Activated naive CD8-positive, alpha-beta T cell treated with anti-CD3 and anti-CD28 coated beads for 36 hours (primary cell): ENCODE results near the gene TUBB4B. TPM values are rescaled to one million over a fixed set of nuclear protein-coding genes. Genes with fewer than 3 reads are reported as not detected.

ENCODE experiments used
- DNase-seq: peaks from one replicate; pipeline ENCODE4 v3.0.0; 2021
- H3K27ac Mint-ChIP-seq: one replicate; pipeline ENCODE4 v1.8.0; 2022; ENCODE audit warnings: mild to moderate bottlenecking, moderate library complexity, mixed read lengths
- H3K27me3 Mint-ChIP-seq: one replicate; pipeline ENCODE4 v1.8.0; 2022; ENCODE audit warnings: mild to moderate bottlenecking, mixed read lengths
- H3K36me3 Mint-ChIP-seq: one replicate; pipeline ENCODE4 v1.8.0; 2021; ENCODE audit warnings: mild to moderate bottlenecking, mixed read lengths
- H3K4me1 Mint-ChIP-seq: one replicate; pipeline ENCODE4 v1.8.0; 2021; ENCODE audit warnings: mixed read lengths
- H3K4me3 Mint-ChIP-seq: one replicate; pipeline ENCODE4 v1.8.0; 2022; ENCODE audit warnings: mild to moderate bottlenecking, moderate library complexity, mixed read lengths
- H3K9me3 Mint-ChIP-seq: one replicate; pipeline ENCODE4 v1.8.0; 2022; ENCODE audit warnings: mixed read lengths
- total RNA-seq, 2 experiments: library from RNA; stranded (reverse); gene quantifications; one replicate each; pipeline ENCODE4 v1.2.3, GENCODE V29; 2021

The TUBB4B gene
- total RNA-seq, 2 experiments from 2014 or later, result 271 to 274 TPM

GRCh38 chr9:137219757-137220316 lies 21.2 kb upstream of the TUBB4B start:
- Mint-ChIP-seq H3K27me3 (no peaks in the 10 kb centered on the region), H3K4me1 (peaks cover 3% of the 10 kb centered on the region), H3K4me3 (no peak overlapping the region), H3K9me3 (no peaks in the 10 kb centered on the region), H3K27ac (no peak overlapping the region), H3K36me3 (no peaks in the 10 kb centered on the region)
- no peak for DNase-seq

- no peak for DNase-seq
- Mint-ChIP-seq H3K27ac (no peak overlapping the region), H3K4me1 (peaks cover 4% of the 10 kb centered on the region), H3K36me3 (no peaks in the 10 kb centered on the region), H3K4me3 (peak overlapping the region; percentile 37), H3K9me3 (no peaks in the 10 kb centered on the region), H3K27me3 (no peaks in the 10 kb centered on the region)
Measured at GRCh38 chr9:137220317-137221094, 20.6 kb upstream of the TUBB4B start.

- H3K4me3 Mint-ChIP-seq, result peak overlapping the region; percentile 37
- peaks cover 4% of the 10 kb centered on the region for H3K4me1 Mint-ChIP-seq
- no peaks in the 10 kb centered on the region for H3K27me3 Mint-ChIP-seq
- no peaks in the 10 kb centered on the region for H3K9me3 Mint-ChIP-seq
- no peaks in the 10 kb centered on the region for H3K36me3 Mint-ChIP-seq
- no peak overlapping the region for H3K27ac Mint-ChIP-seq
- no peak for DNase-seq
Measured at GRCh38 chr9:137221095-137221505, 20.0 kb upstream of the TUBB4B start.

GRCh38 chr9:137221506-137222111 lies 19.5 kb upstream of the TUBB4B start:
- peaks cover 4% of the 10 kb centered on the region for H3K4me1 Mint-ChIP-seq
- no peaks in the 10 kb centered on the region for H3K9me3 Mint-ChIP-seq
- H3K36me3 Mint-ChIP-seq, result no peaks in the 10 kb centered on the region
- H3K27ac Mint-ChIP-seq, result no peak overlapping the region
- DNase-seq, result no peak
- peaks cover 3% of the 10 kb centered on the region for H3K27me3 Mint-ChIP-seq
- no peak overlapping the region for H3K4me3 Mint-ChIP-seq

- peak; percentile 45 for DNase-seq
- H3K4me1 Mint-ChIP-seq, result peaks cover 4% of the 10 kb centered on the region
- H3K27ac Mint-ChIP-seq, result peak within 1 kb of the TSS; percentile 38
- H3K9me3 Mint-ChIP-seq, result no peaks in the 10 kb centered on the region
- peak within 1 kb of the TSS; percentile 85 for H3K4me3 Mint-ChIP-seq
- no peaks in the 10 kb centered on the region for H3K36me3 Mint-ChIP-seq
- peaks cover 4% of the 10 kb centered on the region for H3K27me3 Mint-ChIP-seq
Measured at GRCh38 chr9:137222190-137223077, 18.7 kb upstream of the TUBB4B start, which contains the start of gene RNF208. Gene RNF208 (minus strand): TSS chr9:137222240. CDS start chr9:137221212, 1,028 bp downstream.

GRCh38 chr9:137223078-137223970 lies 17.8 kb upstream of the TUBB4B start:
- Mint-ChIP-seq H3K9me3 (no peaks in the 10 kb centered on the region), H3K4me3 (peak overlapping the region; percentile 85), H3K27me3 (peaks cover 8% of the 10 kb centered on the region), H3K36me3 (no peaks in the 10 kb centered on the region), H3K27ac (peak overlapping the region; percentile 38), H3K4me1 (peaks cover 6% of the 10 kb centered on the region)
- DNase-seq, result peak; percentile 98

GRCh38 chr9:137224830-137225694 lies 16.0 kb upstream of the TUBB4B start, which contains the start of gene CYSRT1:
Gene CYSRT1 (plus strand): TSS chr9:137225174. CDS start chr9:137225622, 448 bp downstream.
- Mint-ChIP-seq H3K4me1 (peaks cover 6% of the 10 kb centered on the region), H3K36me3 (no peaks in the 10 kb centered on the region), H3K27ac (peak within 1 kb of the TSS; percentile 38)

GRCh38 chr9:137225699-137226331 lies 15.3 kb upstream of the TUBB4B start:
- peaks cover 6% of the 10 kb centered on the region for H3K4me1 Mint-ChIP-seq
- H3K9me3 Mint-ChIP-seq, result no peaks in the 10 kb centered on the region
- H3K4me3 Mint-ChIP-seq, result no peak overlapping the region
- no peak overlapping the region for H3K27ac Mint-ChIP-seq
- peaks cover 12% of the 10 kb centered on the region for H3K27me3 Mint-ChIP-seq
- no peak for DNase-seq
- H3K36me3 Mint-ChIP-seq, result no peaks in the 10 kb centered on the region

More at GRCh38 chr9:137224830-137225694, 16.0 kb upstream of the TUBB4B start, which contains the start of gene CYSRT1:
- H3K27me3 Mint-ChIP-seq, result peaks cover 12% of the 10 kb centered on the region
- H3K4me3 Mint-ChIP-seq, result peak within 1 kb of the TSS; percentile 75
- H3K9me3 Mint-ChIP-seq, result no peaks in the 10 kb centered on the region
- DNase-seq, result peak; percentile 33

GRCh38 chr9:137226338-137227053 lies 14.6 kb upstream of the TUBB4B start:
- H3K4me3 Mint-ChIP-seq, result no peak overlapping the region
- H3K9me3 Mint-ChIP-seq, result no peaks in the 10 kb centered on the region

GRCh38 chr9:137227054-137227852 lies 13.8 kb upstream of the TUBB4B start, which contains the start of gene RNF224:
Gene RNF224 (plus strand): TSS chr9:137227502. CDS start chr9:137228336, 834 bp downstream.
- H3K27me3 Mint-ChIP-seq, result peaks cover 12% of the 10 kb centered on the region
- H3K27ac Mint-ChIP-seq, result peak within 1 kb of the TSS; percentile 64

More at GRCh38 chr9:137226338-137227053, 14.6 kb upstream of the TUBB4B start:
- no peak for DNase-seq
- H3K27me3 Mint-ChIP-seq, result peaks cover 12% of the 10 kb centered on the region
- H3K36me3 Mint-ChIP-seq, result no peaks in the 10 kb centered on the region
- no peak overlapping the region for H3K27ac Mint-ChIP-seq
- peaks cover 6% of the 10 kb centered on the region for H3K4me1 Mint-ChIP-seq

GRCh38 chr9:137227853-137228505 lies 13.1 kb upstream of the TUBB4B start:
- Mint-ChIP-seq H3K4me3 (no peak overlapping the region), H3K4me1 (peaks cover 4% of the 10 kb centered on the region), H3K36me3 (no peaks in the 10 kb centered on the region), H3K27me3 (peaks cover 12% of the 10 kb centered on the region), H3K27ac (peak overlapping the region; percentile 64), H3K9me3 (no peaks in the 10 kb centered on the region)
- no peak for DNase-seq

More at GRCh38 chr9:137227054-137227852, 13.8 kb upstream of the TUBB4B start, which contains the start of gene RNF224:
- Mint-ChIP-seq H3K36me3 (no peaks in the 10 kb centered on the region), H3K4me1 (peaks cover 6% of the 10 kb centered on the region), H3K9me3 (no peaks in the 10 kb centered on the region), H3K4me3 (no peak within 1 kb of the TSS)
- DNase-seq, result peak; percentile 84
